Stimulated activated CD4-positive, alpha-beta T cell treated with anti-CD3 and anti-CD28 coated beads, Interleukin-2, amount 100 ng/mL, for 48 hours (primary cell): ENCODE data around the gene CASP9.
"Not testable (repeated sequence)": the region's sequence is repeated elsewhere in the genome, so short reads cannot be mapped to it uniquely, and the experiment has no call there.

Experiments
- DNase-seq, 2 donors: peaks; one replicate each; pipeline ENCODE4 v3.0.0-alpha.2; 2020

Gene CASP9

GRCh38 chr1:15525050-15526020 lies 1.3 kb upstream of the CASP9 start:
- DNase-seq = peak in 1 of 2 donors; percentile 6

- peak; percentile 100 for DNase-seq
Observed at GRCh38 chr1:15524283-15525049, 451 bp upstream of the CASP9 start.

- no peak for DNase-seq
Observed at GRCh38 chr1:15523104-15524020, 653 bp downstream of the CASP9 start.

GRCh38 chr1:15522551-15522950 lies 1.5 kb downstream of the CASP9 start:
- no peak for DNase-seq

- DNase-seq = not testable (repeated sequence)
Observed at GRCh38 chr1:15521206-15521906, 2.7 kb downstream of the CASP9 start.

GRCh38 chr1:15519625-15520024 lies 4.4 kb downstream of the CASP9 start:
- DNase-seq = no peak

GRCh38 chr1:15515022-15515663 lies 8.9 kb downstream of the CASP9 start:
- DNase-seq = no peak

GRCh38 chr1:15514557-15514956 lies 9.5 kb downstream of the CASP9 start:
- DNase-seq = not testable (repeated sequence)

- no peak for DNase-seq
Observed at GRCh38 chr1:15513919-15514318, 10.1 kb downstream of the CASP9 start.

GRCh38 chr1:15513192-15513591 lies 10.8 kb downstream of the CASP9 start:
- no peak for DNase-seq

- DNase-seq = no peak
Observed at GRCh38 chr1:15510611-15511405, 13.2 kb downstream of the CASP9 start.

- DNase-seq = no peak
Observed at GRCh38 chr1:15509586-15509985, 14.4 kb downstream of the CASP9 start.

GRCh38 chr1:15508700-15509487 lies 15.1 kb downstream of the CASP9 start:
- DNase-seq = no peak

GRCh38 chr1:15507278-15507677 lies 16.7 kb downstream of the CASP9 start:
- DNase-seq = no peak

GRCh38 chr1:15506831-15507230 lies 17.2 kb downstream of the CASP9 start:
- DNase-seq = no peak

- DNase-seq = no peak
Observed at GRCh38 chr1:15504436-15504835, 19.6 kb downstream of the CASP9 start.

GRCh38 chr1:15501208-15502032 lies 22.6 kb downstream of the CASP9 start:
- DNase-seq = peak; percentile 52 to 62
